HCT116 (cell line): ENCODE data around the gene CCL14. TPM values are rescaled to one million over a fixed set of nuclear protein-coding genes. Genes with fewer than 3 reads are reported as not detected.

ENCODE experiments used
- ATAC-seq: fragments of 200-7000 bp; cut with Tn5 transposase; 2 replicates; pipeline ENCODE4 v1.9.1; 2020; ENCODE audit warnings: mild to moderate bottlenecking, moderate library complexity
- BruUV-seq: library from RNA; stranded (reverse); fragments of 400-500 nt; replicated peaks from 2 replicates; lab custom pipeline; 2021; lab: Mats Ljungman, UMichigan
- CTCF ChIA-PET: fragments of 300-600 bp; sonication (Branson Sonifier 250); formaldehyde crosslinking; loops from one replicate; lab custom pipeline; 2021; ENCODE audit warnings: antibody characterized with exemption; lab: Charles Lee
- POLR2A ChIA-PET: fragments of 300-600, 350-600 bp; sonication (Branson Sonifier 250); formaldehyde crosslinking; loops from one replicate; lab custom pipeline; 2021; ENCODE audit warnings: antibody characterized with exemption; lab: Charles Lee
- RAD21 ChIA-PET, 2 experiments: fragments of 300-600 bp; sonication (Branson Sonifier 250); formaldehyde crosslinking; loops; one replicate each; lab custom pipeline; 2023; ENCODE audit warnings: low total read pairs in 2 of 2; ENCODE audit not compliant: uncharacterized antibody in 2 of 2, unreplicated experiment in 2 of 2, low non-redundant PET in 1 of 2; lab: Charles Lee
- DNase-seq: peaks from one replicate; pipeline ENCODE4 v3.0.0-alpha.2; 2010; ENCODE audit warnings: low read depth, low spot score
- H2AFZ ChIP-seq: fragments of 200-600 bp; shearing (Covaris generic), sonication (generic); 2 replicates; pipeline ENCODE4 v1.6.1; 2017; ENCODE audit warnings: low read depth, mixed run types, mixed read lengths, antibody characterized with exemption, low read length; ENCODE audit not compliant: poor library complexity, severe bottlenecking
- H3K27ac ChIP-seq: 2 replicates; pipeline ENCODE4 v1.5.1; 2012; ENCODE audit warnings: low read depth, low read length
- H3K27me3 ChIP-seq: fragments of 200-600 bp; sonication (generic); 2 replicates; pipeline ENCODE4 v1.6.1; 2016; ENCODE audit warnings: mixed run types, low read length, mixed read lengths; ENCODE audit not compliant: insufficient read depth
- H3K36me3 ChIP-seq, 2 experiments: fragments of 200-500 bp in 1 of 2; fragments of 200-600 bp in 1 of 2; sonication (Bioruptor generic) in 1 of 2; sonication (generic) in 1 of 2; 2 replicates each; pipeline versions ENCODE4 v1.5.1 to v1.6.1; 2014 to 2016; ENCODE audit warnings: low read length in 2 of 2, inconsistent platforms in 1 of 2, mixed read lengths in 1 of 2, mixed run types in 1 of 2; ENCODE audit not compliant: insufficient read depth in 2 of 2, control insufficient read depth in 1 of 2
- H3K4me1 ChIP-seq, 2 experiments: fragments of 200-600 bp in 1 of 2; sonication (generic) in 1 of 2; 2 replicates each; pipeline versions ENCODE4 v1.5.1 to v1.6.1; 2012 to 2017; ENCODE audit warnings: low read length in 2 of 2, inconsistent platforms in 1 of 2, mild to moderate bottlenecking in 1 of 2, mixed read lengths in 1 of 2, mixed run types in 1 of 2, moderate library complexity in 1 of 2; ENCODE audit not compliant: insufficient read depth in 2 of 2, control insufficient read depth in 1 of 2
- H3K4me2 ChIP-seq: fragments of 200-600 bp; sonication (generic); 2 replicates; pipeline ENCODE4 v1.6.1; 2017; ENCODE audit warnings: mixed run types, low read length, mixed read lengths
- H3K4me3 ChIP-seq, 2 experiments: fragments of 200-600 bp in 1 of 2; sonication (generic) in 1 of 2; replicated peaks in 1 of 2; 2 replicates each; pipeline ENCODE4 v1.5.1; 2011 to 2016; ENCODE audit warnings: low read length in 2 of 2, control low read depth in 1 of 2, low read depth in 1 of 2, mild to moderate bottlenecking in 1 of 2, mixed read lengths in 1 of 2, mixed run types in 1 of 2
- H3K79me2 ChIP-seq: fragments of 200-600 bp; sonication (generic); 2 replicates; pipeline ENCODE4 v1.6.1; 2017; ENCODE audit warnings: mild to moderate bottlenecking, mixed run types, low read length, moderate library complexity, mixed read lengths; ENCODE audit not compliant: insufficient read depth
- H3K9ac ChIP-seq: fragments of 200-600 bp; sonication (generic); 2 replicates; pipeline ENCODE4 v1.6.1; 2016; ENCODE audit warnings: low read length, mixed read lengths
- H3K9me2 ChIP-seq: fragments of 200-600 bp; sonication (generic), shearing (Covaris generic); 2 replicates; pipeline ENCODE4 v1.6.1; 2017; ENCODE audit warnings: mixed run types, mild to moderate bottlenecking, moderate library complexity; ENCODE audit not compliant: insufficient read depth
- H3K9me3 ChIP-seq, 2 experiments: fragments of 200-500 bp in 1 of 2; fragments of 200-600 bp in 1 of 2; sonication (Bioruptor generic) in 1 of 2; sonication (generic) in 1 of 2; 2 replicates each; pipeline ENCODE4 v1.6.1; 2014 to 2017; ENCODE audit warnings: low read length in 2 of 2, mixed read lengths in 2 of 2, inconsistent platforms in 1 of 2, low read depth in 1 of 2, mild to moderate bottlenecking in 1 of 2, mixed run types in 1 of 2, moderate library complexity in 1 of 2; ENCODE audit not compliant: control insufficient read depth in 1 of 2, insufficient read depth in 1 of 2
- H4K20me1 ChIP-seq: fragments of 200-600 bp; sonication (generic), shearing (Covaris generic); 2 replicates; pipeline ENCODE4 v1.6.1; 2017; ENCODE audit warnings: mixed run types, mild to moderate bottlenecking, moderate library complexity; ENCODE audit not compliant: insufficient read depth
- CBX3 ChIP-seq: IDR thresholded peaks from 2 replicates; pipeline ENCODE4 v1.6.1; 2012; ENCODE audit warnings: low read depth
- CEBPB ChIP-seq: IDR thresholded peaks from 2 replicates; pipeline ENCODE4 v1.6.1; 2012; ENCODE audit warnings: low read depth
- CTCF ChIP-seq, 3 experiments: fragments of 200-600 bp in 1 of 3; sonication (generic) in 1 of 3; IDR thresholded peaks in 2 of 3; conservative IDR thresholded peaks in 1 of 3; 2 replicates each; pipeline ENCODE4 v1.5.1; 2012 to 2017; ENCODE audit warnings: low read depth in 2 of 3, low read length in 2 of 3, antibody characterized with exemption in 1 of 3, borderline replicate concordance in 1 of 3, control low read depth in 1 of 3, mild to moderate bottlenecking in 1 of 3, mixed read lengths in 1 of 3, mixed run types in 1 of 3, moderate library complexity in 1 of 3; ENCODE audit not compliant: insufficient read depth in 1 of 3
- EGR1 ChIP-seq: IDR thresholded peaks from 2 replicates; pipeline ENCODE4 v1.6.1; 2012; ENCODE audit warnings: low read depth
- ELF1 ChIP-seq: IDR thresholded peaks from 2 replicates; pipeline ENCODE4 v1.6.1; 2012; ENCODE audit warnings: low read depth, borderline replicate concordance
- EZH2 ChIP-seq: fragments of 200-600 bp; sonication (generic); IDR thresholded peaks from 2 replicates; pipeline ENCODE4 v1.6.1; 2017; ENCODE audit warnings: antibody characterized with exemption, mixed run types
- EZH2phosphoT487 ChIP-seq: fragments of 200-600 bp; IDR thresholded peaks from 2 replicates; pipeline ENCODE4 v1.6.1; 2018; ENCODE audit warnings: antibody characterized with exemption, borderline replicate concordance
- FOSL1 ChIP-seq: IDR thresholded peaks from 2 replicates; pipeline ENCODE4 v1.6.1; 2012; ENCODE audit warnings: low read depth
- POLR2A ChIP-seq: IDR thresholded peaks from 2 replicates; pipeline ENCODE4 v1.7.0; 2011; ENCODE audit warnings: borderline replicate concordance; ENCODE audit not compliant: insufficient read depth, insufficient read length; ENCODE audit errors: extremely low read depth
- POLR2AphosphoS5 ChIP-seq: IDR thresholded peaks from 2 replicates; pipeline ENCODE4 v1.6.1; 2011; ENCODE audit warnings: mild to moderate bottlenecking, low read depth, low read length, moderate library complexity
- RAD21 ChIP-seq: IDR thresholded peaks from 2 replicates; pipeline ENCODE4 v1.6.1; 2012; ENCODE audit warnings: low read depth, mild to moderate bottlenecking
- REST ChIP-seq: IDR thresholded peaks from 2 replicates; pipeline ENCODE4 v1.6.1; 2012; ENCODE audit warnings: low read depth
- SP1 ChIP-seq: IDR thresholded peaks from 2 replicates; pipeline ENCODE4 v1.6.1; 2012; ENCODE audit warnings: low read depth
- SRF ChIP-seq: IDR thresholded peaks from 2 replicates; pipeline ENCODE4 v1.6.1; 2012; ENCODE audit warnings: low read depth
- TCF7L2 ChIP-seq: IDR thresholded peaks from 2 replicates; pipeline ENCODE4 v1.7.0; 2011; ENCODE audit warnings: borderline replicate concordance, inconsistent platforms; ENCODE audit not compliant: insufficient read depth, insufficient read length; ENCODE audit errors: extremely low read depth
- ZFX ChIP-seq: fragments of 450-650 bp; IDR thresholded peaks from 2 replicates; pipeline ENCODE4 v1.6.1; 2017
- ZNF274 ChIP-seq: fragments of 200-500 bp; sonication (Bioruptor generic); IDR thresholded peaks from 2 replicates; pipeline ENCODE4 v1.6.1; 2014; ENCODE audit warnings: mild to moderate bottlenecking, low read depth, low read length, inconsistent platforms
- intact Hi-C: fragments of 100-400 bp; cut with micrococcal nuclease; formaldehyde crosslinking; loops from 2 replicates; pipeline ENCODE4 v1.10.0; 2022
- total RNA-seq: library from RNA; stranded (reverse); gene quantifications from one replicate; pipeline ENCODE4 v1.2.1, GENCODE V29; 2021; ENCODE audit not compliant: unreplicated experiment
- TF ChIP-seq, protein P1 (sequence below): IDR thresholded peaks from 2 replicates; pipeline ENCODE4 v1.6.1; 2012
- TF ChIP-seq, protein P2 (sequence below): IDR thresholded peaks from 2 replicates; pipeline ENCODE4 v1.6.1; 2012

CCL14 gene
- total RNA-seq, 1 experiment from 2014 or later: not detected

DNA sequence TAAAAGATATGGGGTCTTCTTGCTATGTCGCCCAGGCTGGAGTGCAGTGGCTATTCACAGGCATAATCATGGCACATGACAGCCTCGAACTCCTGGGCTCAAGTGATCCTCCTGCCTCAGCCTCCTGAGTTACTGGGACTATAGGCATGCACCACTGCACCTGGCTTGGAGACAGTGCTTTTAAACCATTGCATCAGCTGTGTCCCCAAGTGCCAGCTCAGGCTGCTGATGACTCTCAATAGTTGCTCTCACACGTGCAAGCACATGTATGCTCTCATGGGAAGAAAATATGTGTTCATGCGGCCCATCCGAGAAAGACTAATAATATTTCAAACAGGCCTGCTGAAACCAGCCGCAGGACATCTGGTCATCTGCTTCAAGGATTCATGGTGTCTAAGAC lies 14.0 kb downstream of the CCL14 start:
- Histone ChIP-seq H3K9me2 (no peaks in the 10 kb centered on the region), H3K9me3 (no peaks in the 10 kb centered on the region), H3K36me3 (no peaks in the 10 kb centered on the region), H4K20me1 (no peaks in the 10 kb centered on the region), H3K27me3 (no peaks in the 10 kb centered on the region), H3K4me1 (peaks cover 0 to 3% of the 10 kb centered on the region in 2 experiments; a peak in 1 of 4 replicates), H3K4me2 (no peak overlapping the region), H2AFZ (no peak overlapping the region), H3K4me3 (no peak overlapping the region), H3K9ac (no peak overlapping the region), H3K79me2 (no peaks in the 10 kb centered on the region), H3K27ac (no peak overlapping the region)
- POLR2A ChIA-PET: no interaction called here
- CTCF ChIA-PET: interaction anchor here (1.3 to 5.3 kb wide), 3 partner anchors 100 to 178 kb away, joined by 5 to 137 read pairs (median 7); no protein-coding TSS in a partner anchor
- BruUV-seq: no TSS peak
- ATAC-seq: no peak
- DNase-seq: no peak
- TF ChIP-seq EZH2 (no peak), TCF7L2 (no peak), CBX3 (no peak), ELF1 (no peak), SRF (no peak), ZNF274 (no peak), CTCF (IDR thresholded peaks at IDR 0.05 in 2 of 3, conservative IDR thresholded peaks at IDR 0.05 in 1 of 3; ENCODE audit: borderline replicate concordance in 1 of 3, insufficient read depth in 1 of 3, low read depth in 2 of 3, low read length in 2 of 3) (no peak), EZH2phosphoT487 (no peak), RAD21 (no peak), SP1 (no peak), ZFX (no peak), EGR1 (no peak), CEBPB (no peak), POLR2AphosphoS5 (no peak), REST (no peak), FOSL1 (no peak), POLR2A (no peak)
- TF ChIP-seq, protein P1, sequence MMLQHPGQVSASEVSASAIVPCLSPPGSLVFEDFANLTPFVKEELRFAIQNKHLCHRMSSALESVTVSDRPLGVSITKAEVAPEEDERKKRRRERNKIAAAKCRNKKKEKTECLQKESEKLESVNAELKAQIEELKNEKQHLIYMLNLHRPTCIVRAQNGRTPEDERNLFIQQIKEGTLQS: no peak
- TF ChIP-seq, protein P2, sequence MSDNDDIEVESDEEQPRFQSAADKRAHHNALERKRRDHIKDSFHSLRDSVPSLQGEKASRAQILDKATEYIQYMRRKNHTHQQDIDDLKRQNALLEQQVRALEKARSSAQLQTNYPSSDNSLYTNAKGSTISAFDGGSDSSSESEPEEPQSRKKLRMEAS: no peak
- RAD21 ChIA-PET: interaction anchor here in 1 of 2 experiments (1.6 kb wide), 1 partner anchor 176 kb away, joined by 5 read pairs; no protein-coding TSS in a partner anchor
- intact Hi-C loops: no loop called here
